ENCODE data around the gene GPR173. TPM values are rescaled to one million over a fixed set of nuclear protein-coding genes. Genes with fewer than 3 reads are reported as not detected.
A peak's percentile ranks its signal among the peaks of the same experiment; 100 is the strongest.

GPR173 gene, protein sequence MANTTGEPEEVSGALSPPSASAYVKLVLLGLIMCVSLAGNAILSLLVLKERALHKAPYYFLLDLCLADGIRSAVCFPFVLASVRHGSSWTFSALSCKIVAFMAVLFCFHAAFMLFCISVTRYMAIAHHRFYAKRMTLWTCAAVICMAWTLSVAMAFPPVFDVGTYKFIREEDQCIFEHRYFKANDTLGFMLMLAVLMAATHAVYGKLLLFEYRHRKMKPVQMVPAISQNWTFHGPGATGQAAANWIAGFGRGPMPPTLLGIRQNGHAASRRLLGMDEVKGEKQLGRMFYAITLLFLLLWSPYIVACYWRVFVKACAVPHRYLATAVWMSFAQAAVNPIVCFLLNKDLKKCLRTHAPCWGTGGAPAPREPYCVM
- total RNA-seq: 0.10 and 0.16 TPM in 2 replicates

GRCh38 chrX:53048169-53049126 lies at the start of gene GPR173:
Gene GPR173, plus strand, starts transcription at chrX:53048789. Its CDS starts 27,833 bp downstream, at chrX:53076622.
- ChIA-PET POLR2A (interaction anchor here (0.8 kb wide), 1 partner anchor 33 kb away, joined by 3 read pairs; the partner anchor contains the start of gene TSPYL2), CTCF (no interaction called here)
- peak within 1 kb of the TSS; percentile 48 for H3K4me3 Mint-ChIP-seq
- no peak within 1 kb of the TSS for H3K27ac Mint-ChIP-seq
- peaks cover 3% of the 10 kb centered on the region for H3K4me1 Mint-ChIP-seq
- H3K36me3 Mint-ChIP-seq (ENCODE audit: low read depth): no peaks in the 10 kb centered on the region
- peak; percentile 25 for ATAC-seq (ENCODE audit: low read depth)
- no peaks in the 10 kb centered on the region for H3K9me3 Mint-ChIP-seq
- TF ChIP-seq, protein P1, sequence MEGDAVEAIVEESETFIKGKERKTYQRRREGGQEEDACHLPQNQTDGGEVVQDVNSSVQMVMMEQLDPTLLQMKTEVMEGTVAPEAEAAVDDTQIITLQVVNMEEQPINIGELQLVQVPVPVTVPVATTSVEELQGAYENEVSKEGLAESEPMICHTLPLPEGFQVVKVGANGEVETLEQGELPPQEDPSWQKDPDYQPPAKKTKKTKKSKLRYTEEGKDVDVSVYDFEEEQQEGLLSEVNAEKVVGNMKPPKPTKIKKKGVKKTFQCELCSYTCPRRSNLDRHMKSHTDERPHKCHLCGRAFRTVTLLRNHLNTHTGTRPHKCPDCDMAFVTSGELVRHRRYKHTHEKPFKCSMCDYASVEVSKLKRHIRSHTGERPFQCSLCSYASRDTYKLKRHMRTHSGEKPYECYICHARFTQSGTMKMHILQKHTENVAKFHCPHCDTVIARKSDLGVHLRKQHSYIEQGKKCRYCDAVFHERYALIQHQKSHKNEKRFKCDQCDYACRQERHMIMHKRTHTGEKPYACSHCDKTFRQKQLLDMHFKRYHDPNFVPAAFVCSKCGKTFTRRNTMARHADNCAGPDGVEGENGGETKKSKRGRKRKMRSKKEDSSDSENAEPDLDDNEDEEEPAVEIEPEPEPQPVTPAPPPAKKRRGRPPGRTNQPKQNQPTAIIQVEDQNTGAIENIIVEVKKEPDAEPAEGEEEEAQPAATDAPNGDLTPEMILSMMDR (IDR thresholded peaks at IDR 0.05): no peak
- H3K27me3 Mint-ChIP-seq: no peaks in the 10 kb centered on the region
- intact Hi-C loops (cut with micrococcal nuclease): no loop called here
- no peak for DNase-seq

GRCh38 chrX:53000447-53001135 lies 48.0 kb upstream of the GPR173 start:
- H3K36me3 Mint-ChIP-seq (ENCODE audit: low read depth): peaks cover under 1% of the 10 kb centered on the region
- ChIA-PET CTCF (no interaction called here), POLR2A (interaction anchor here (0.7 to 1.2 kb wide), 4 partner anchors 13 to 225 kb away, joined by 3 to 6 read pairs (median 4); partner anchors contain the start of genes KDM5C and TSPYL2)
- peak overlapping the region; percentile 74 for H3K27ac Mint-ChIP-seq
- ATAC-seq (ENCODE audit: low read depth) (peak; percentile 64), DNase-seq (no peak)
- intact Hi-C loops (cut with micrococcal nuclease): no loop called here
- H3K4me1 Mint-ChIP-seq: peaks cover 14% of the 10 kb centered on the region
- H3K9me3 Mint-ChIP-seq: no peaks in the 10 kb centered on the region
- no peaks in the 10 kb centered on the region for H3K27me3 Mint-ChIP-seq
- TF ChIP-seq, protein P1 (IDR thresholded peaks at IDR 0.05): no peak
- peak overlapping the region; percentile 72 for H3K4me3 Mint-ChIP-seq

GRCh38 chrX:53001958-53002357 lies 46.6 kb upstream of the GPR173 start:
- POLR2A ChIA-PET: interaction anchor here (0.6 kb wide), 2 partner anchors 13 to 666 kb away, joined by 3 to 5 read pairs; no protein-coding TSS in a partner anchor
- ATAC-seq (ENCODE audit: low read depth) (no peak), DNase-seq (no peak)
- TF ChIP-seq, protein P1 (IDR thresholded peaks at IDR 0.05): no peak
- intact Hi-C loops (cut with micrococcal nuclease): no loop called here
- Mint-ChIP-seq H3K9me3 (no peaks in the 10 kb centered on the region), H3K27me3 (no peaks in the 10 kb centered on the region), H3K36me3 (ENCODE audit: low read depth) (no peaks in the 10 kb centered on the region), H3K27ac (no peak overlapping the region), H3K4me3 (no peak overlapping the region), H3K4me1 (peaks cover 10% of the 10 kb centered on the region)
- CTCF ChIA-PET: no interaction called here

DNA sequence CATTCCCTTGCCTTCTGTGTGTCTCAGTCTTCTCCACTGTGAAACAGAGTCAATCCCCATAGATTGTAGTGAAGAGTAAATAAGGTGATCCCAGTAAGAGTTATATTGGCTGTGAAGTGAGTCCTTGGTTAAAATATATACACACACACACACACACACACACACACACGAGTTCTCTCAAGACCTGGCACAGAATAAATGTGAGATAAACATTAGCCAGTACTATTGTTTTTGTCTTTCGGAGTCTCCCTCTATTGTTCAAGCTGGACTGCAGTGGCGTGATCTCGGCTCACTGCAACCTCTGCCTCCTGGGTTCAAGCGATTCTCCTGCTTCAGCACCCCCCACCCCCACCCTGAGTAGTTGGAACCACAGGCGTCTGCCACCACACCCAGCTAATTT lies 45.5 kb upstream of the GPR173 start:
- H3K27me3 Mint-ChIP-seq: no peaks in the 10 kb centered on the region
- intact Hi-C loops (cut with micrococcal nuclease): no loop called here
- TF ChIP-seq, protein P1 (IDR thresholded peaks at IDR 0.05): no peak
- no peak overlapping the region for H3K4me3 Mint-ChIP-seq
- ChIA-PET CTCF (interaction anchor here (0.5 kb wide), 1 partner anchor 27 kb away, joined by 3 read pairs; no protein-coding TSS in a partner anchor), POLR2A (no interaction called here)
- ATAC-seq (ENCODE audit: low read depth) (no peak), DNase-seq (no peak)
- peaks cover 10% of the 10 kb centered on the region for H3K4me1 Mint-ChIP-seq
- no peak overlapping the region for H3K27ac Mint-ChIP-seq
- no peaks in the 10 kb centered on the region for H3K9me3 Mint-ChIP-seq
- H3K36me3 Mint-ChIP-seq (ENCODE audit: low read depth): no peaks in the 10 kb centered on the region

All from activated B cell treated with CpG ODN at 0.5 μM for 24 hours (primary cell).